Natural killer cell (primary cell): ENCODE measurements around the gene PSMD4. TPM values are rescaled to one million over a fixed set of nuclear protein-coding genes. Genes with fewer than 3 reads are reported as not detected.
"Not testable (repeated sequence)": the region's sequence is repeated elsewhere in the genome, so short reads cannot be mapped to it uniquely, and the experiment has no call there.

ENCODE experiments used
- ATAC-seq, 3 donors: fragments of 150-1000 bp in 2 of 3; fragments of 200-7000 bp in 1 of 3; cut with Tn5 transposase; 1 replicate in 1 of 3; 2 replicates in 2 of 3; pipeline ENCODE4 v1.10.0; 2021; ENCODE audit warnings: mild to moderate bottlenecking in 2 of 3, moderate library complexity in 2 of 3
- DNase-seq, 2 donors: peaks; one replicate each; pipeline versions ENCODE4 v3.0.0 to v3.0.0-alpha.2; 2013 to 2021; ENCODE audit warnings: mixed read lengths in 1 of 2
- H3K27ac ChIP-seq: one replicate; pipeline ENCODE4 v1.5.1; 2013; ENCODE audit warnings: mild to moderate bottlenecking, low read length
- H3K27me3 ChIP-seq: one replicate; pipeline ENCODE4 v1.6.1; 2013; ENCODE audit warnings: low read length; ENCODE audit not compliant: control insufficient read depth, insufficient read depth
- H3K36me3 ChIP-seq: one replicate; pipeline ENCODE4 v1.6.1; 2013; ENCODE audit warnings: low read length; ENCODE audit not compliant: control insufficient read depth, insufficient read depth
- H3K4me1 ChIP-seq: one replicate; pipeline ENCODE4 v1.6.1; 2013; ENCODE audit warnings: low read length; ENCODE audit not compliant: control insufficient read depth, insufficient read depth
- H3K4me3 ChIP-seq: one replicate; pipeline ENCODE4 v1.5.1; 2013; ENCODE audit warnings: low read length
- H3K9me3 ChIP-seq: one replicate; pipeline ENCODE4 v1.6.1; 2013; ENCODE audit warnings: low read length; ENCODE audit not compliant: control insufficient read depth, insufficient read depth
- H3K27ac Mint-ChIP-seq, 2 donors: one replicate each; pipeline ENCODE4 v1.8.0; 2022; ENCODE audit warnings: mild to moderate bottlenecking in 2 of 2, mixed read lengths in 2 of 2, moderate library complexity in 1 of 2
- H3K27me3 Mint-ChIP-seq, 2 donors: one replicate each; pipeline ENCODE4 v1.8.0; 2022; ENCODE audit warnings: low read depth in 2 of 2, mixed read lengths in 2 of 2
- H3K36me3 Mint-ChIP-seq: one replicate; pipeline ENCODE4 v1.8.0; 2022; ENCODE audit warnings: mixed read lengths
- H3K4me1 Mint-ChIP-seq, 2 donors: one replicate each; pipeline ENCODE4 v1.8.0; 2022; ENCODE audit warnings: mixed read lengths in 2 of 2
- H3K4me3 Mint-ChIP-seq: one replicate; pipeline ENCODE4 v1.8.0; 2022; ENCODE audit warnings: mild to moderate bottlenecking, moderate library complexity, mixed read lengths
- H3K9me3 Mint-ChIP-seq, 2 donors: one replicate each; pipeline ENCODE4 v1.8.0; 2022; ENCODE audit warnings: mixed read lengths in 2 of 2
- WGBS: methylation state at CpG from one replicate; pipeline ENCODE4 v1.1.7; 2013; ENCODE audit warnings: missing lambda C conversion rate; ENCODE audit not compliant: insufficient coverage; 5-methylcytosine and 5-hydroxymethylcytosine counted together
- intact Hi-C: fragments of 100-400 bp; cut with micrococcal nuclease; formaldehyde crosslinking; loops from one replicate; pipeline ENCODE4 v1.14.2; 2022
- total RNA-seq, 4 donors: library from RNA; stranded (reverse); fragments of 120-200 nt in 1 of 4; gene quantifications; one replicate each; pipeline versions ENCODE4 v1.2.3 to v1.2.4, GENCODE V29; 2013 to 2022
- TF ChIP-seq, protein P1 (sequence below): fragments of 200-600 bp; IDR thresholded peaks from one replicate; pipeline ENCODE4 v1.8.0; 2022; ENCODE audit warnings: antibody characterized with exemption

The PSMD4 gene
- 100 to 1,000 TPM in 1 of 3 donors, 10 to 100 TPM in 2; 94.2 to 101 (median 99.3) TPM for total RNA-seq
- total RNA-seq (2013) = 187 TPM

- peak within 1 kb of the TSS; percentile 81 for H3K4me3 ChIP-seq
- TF ChIP-seq, protein P1, sequence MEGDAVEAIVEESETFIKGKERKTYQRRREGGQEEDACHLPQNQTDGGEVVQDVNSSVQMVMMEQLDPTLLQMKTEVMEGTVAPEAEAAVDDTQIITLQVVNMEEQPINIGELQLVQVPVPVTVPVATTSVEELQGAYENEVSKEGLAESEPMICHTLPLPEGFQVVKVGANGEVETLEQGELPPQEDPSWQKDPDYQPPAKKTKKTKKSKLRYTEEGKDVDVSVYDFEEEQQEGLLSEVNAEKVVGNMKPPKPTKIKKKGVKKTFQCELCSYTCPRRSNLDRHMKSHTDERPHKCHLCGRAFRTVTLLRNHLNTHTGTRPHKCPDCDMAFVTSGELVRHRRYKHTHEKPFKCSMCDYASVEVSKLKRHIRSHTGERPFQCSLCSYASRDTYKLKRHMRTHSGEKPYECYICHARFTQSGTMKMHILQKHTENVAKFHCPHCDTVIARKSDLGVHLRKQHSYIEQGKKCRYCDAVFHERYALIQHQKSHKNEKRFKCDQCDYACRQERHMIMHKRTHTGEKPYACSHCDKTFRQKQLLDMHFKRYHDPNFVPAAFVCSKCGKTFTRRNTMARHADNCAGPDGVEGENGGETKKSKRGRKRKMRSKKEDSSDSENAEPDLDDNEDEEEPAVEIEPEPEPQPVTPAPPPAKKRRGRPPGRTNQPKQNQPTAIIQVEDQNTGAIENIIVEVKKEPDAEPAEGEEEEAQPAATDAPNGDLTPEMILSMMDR = no peak
- peaks cover 3% of the 10 kb centered on the region for H3K36me3 ChIP-seq
- DNase-seq (peak; percentile 89 to 98), ATAC-seq (peak; percentile 91 to 99 (median 95))
- H3K36me3 Mint-ChIP-seq = no peaks in the 10 kb centered on the region
- 11% methylated on average over 55 of the region's 56 CpGs for WGBS
- H3K9me3 Mint-ChIP-seq = no peaks in the 10 kb centered on the region
- H3K27me3 ChIP-seq = no peaks in the 10 kb centered on the region
- H3K4me1 ChIP-seq = peaks cover 15% of the 10 kb centered on the region
- intact Hi-C loops = loop anchor here (1.0 to 10.0 kb wide), 2 partner anchors 28 to 230 kb away; partner anchors contain the start of gene ZNF687
- H3K9me3 ChIP-seq = no peaks in the 10 kb centered on the region
- no peaks in the 10 kb centered on the region for H3K27me3 Mint-ChIP-seq
- peak within 1 kb of the TSS; percentile 94 to 97 for H3K27ac Mint-ChIP-seq
- peak within 1 kb of the TSS; percentile 79 for H3K27ac ChIP-seq
- H3K4me3 Mint-ChIP-seq = peak within 1 kb of the TSS; percentile 96
- H3K4me1 Mint-ChIP-seq = peaks cover 31 to 32% of the 10 kb centered on the region in 2 donors
Observed at GRCh38 chr1:151254217-151255213, at the start of gene PSMD4. Gene PSMD4, plus strand, starts transcription at chr1:151254734. Its CDS starts 49 bp downstream, at chr1:151254783.

- ATAC-seq, H3K36me3 Mint-ChIP-seq, H3K27me3 Mint-ChIP-seq, DNase-seq, H3K4me1 ChIP-seq, H3K27me3 ChIP-seq, H3K9me3 Mint-ChIP-seq, H3K4me3 ChIP-seq, intact Hi-C loops, H3K4me3 Mint-ChIP-seq, H3K9me3 ChIP-seq, H3K4me1 Mint-ChIP-seq, H3K27ac ChIP-seq: not testable (repeated sequence)
- 92% methylated on average over 12 of the region's 12 CpGs for WGBS
- H3K36me3 ChIP-seq = peaks cover 11% of the 10 kb centered on the region
- H3K27ac Mint-ChIP-seq = peak overlapping the region in 1 of 2 donors; percentile 45
Observed at GRCh38 chr1:151205381-151205965, 49.1 kb upstream of the PSMD4 start.

- ATAC-seq (no peak), DNase-seq (no peak)
- no peak overlapping the region for H3K27ac ChIP-seq
- no peaks in the 10 kb centered on the region for H3K27me3 Mint-ChIP-seq
- WGBS = 100% methylated on average over 1 of the region's 1 CpG
- intact Hi-C loops = no loop called here
- H3K9me3 Mint-ChIP-seq = no peaks in the 10 kb centered on the region
- peak overlapping the region in 1 of 2 donors; percentile 26 for H3K27ac Mint-ChIP-seq
- peaks cover 9% of the 10 kb centered on the region for H3K36me3 ChIP-seq
- TF ChIP-seq, protein P1 = no peak
- H3K4me1 ChIP-seq = no peaks in the 10 kb centered on the region
- H3K36me3 Mint-ChIP-seq = no peaks in the 10 kb centered on the region
- no peak overlapping the region for H3K4me3 Mint-ChIP-seq
- H3K4me1 Mint-ChIP-seq = peaks cover 13 to 15% of the 10 kb centered on the region in 2 donors
- no peaks in the 10 kb centered on the region for H3K27me3 ChIP-seq
- H3K4me3 ChIP-seq = no peak overlapping the region
- no peaks in the 10 kb centered on the region for H3K9me3 ChIP-seq
Observed at GRCh38 chr1:151210830-151211229, 43.7 kb upstream of the PSMD4 start.
